HG02798 (cell line): ENCODE data around the gene TENM3.
"Not testable (repeated sequence)": the region's sequence is repeated elsewhere in the genome, so short reads cannot be mapped to it uniquely, and the experiment has no call there.

Experiments
- ATAC-seq: cut with Tn5 transposase; IDR thresholded peaks from one replicate; pipeline ENCODE4 v1.9.1; 2021; ENCODE audit warnings: mild to moderate bottlenecking; ENCODE audit not compliant: unreplicated experiment, poor library complexity

The TENM3 gene

GRCh38 chr4:182814065-182814464 lies 570.9 kb downstream of the TENM3 start:
- not testable (repeated sequence) for ATAC-seq

- no peak for ATAC-seq
Observed at GRCh38 chr4:182818926-182819730, 575.9 kb downstream of the TENM3 start.

GRCh38 chr4:182819751-182820150 lies 576.5 kb downstream of the TENM3 start:
- no peak for ATAC-seq

GRCh38 chr4:182822554-182822953 lies 579.4 kb downstream of the TENM3 start:
- no peak for ATAC-seq

- peak; percentile 70 for ATAC-seq
Observed at GRCh38 chr4:182823576-182823975, 580.4 kb downstream of the TENM3 start.

GRCh38 chr4:182825003-182825402 lies 581.8 kb downstream of the TENM3 start:
- no peak for ATAC-seq

GRCh38 chr4:182825786-182826185 lies 582.6 kb downstream of the TENM3 start:
- ATAC-seq = no peak

- peak; percentile 39 for ATAC-seq
Observed at GRCh38 chr4:182826391-182826790, 583.2 kb downstream of the TENM3 start.

- no peak for ATAC-seq
Observed at GRCh38 chr4:182827166-182827565, 584.0 kb downstream of the TENM3 start.

GRCh38 chr4:182827954-182828353 lies 584.8 kb downstream of the TENM3 start:
- ATAC-seq = no peak

GRCh38 chr4:182828360-182829025 lies 585.3 kb downstream of the TENM3 start:
- no peak for ATAC-seq

GRCh38 chr4:182829196-182829595 lies 586.0 kb downstream of the TENM3 start:
- ATAC-seq = no peak

GRCh38 chr4:182831376-182831775 lies 588.2 kb downstream of the TENM3 start:
- ATAC-seq = no peak

GRCh38 chr4:182832352-182833120 lies 589.3 kb downstream of the TENM3 start:
- ATAC-seq = no peak

- no peak for ATAC-seq
Observed at GRCh38 chr4:182835006-182835740, 592.0 kb downstream of the TENM3 start.

GRCh38 chr4:182837831-182838230 lies 594.6 kb downstream of the TENM3 start:
- no peak for ATAC-seq

GRCh38 chr4:182838535-182838934 lies 595.3 kb downstream of the TENM3 start:
- no peak for ATAC-seq

GRCh38 chr4:182839256-182839655 lies 596.1 kb downstream of the TENM3 start:
- ATAC-seq = no peak

GRCh38 chr4:182840108-182840507 lies 596.9 kb downstream of the TENM3 start:
- ATAC-seq = no peak

GRCh38 chr4:182842104-182842600 lies 599.0 kb downstream of the TENM3 start:
- no peak for ATAC-seq
